Measurements from ENCODE around the gene SH3D19.
"Not testable (repeated sequence)": the region's sequence is repeated elsewhere in the genome, so short reads cannot be mapped to it uniquely, and the experiment has no call there.

SH3D19 gene

GRCh38 chr4:151143811-151144210, 181.6 kb downstream of the SH3D19 start:
- DNase-seq, result no peak

GRCh38 chr4:151143162-151143561, 182.2 kb downstream of the SH3D19 start:
- DNase-seq, result no peak

GRCh38 chr4:151142758-151143157, 182.6 kb downstream of the SH3D19 start:
- DNase-seq, result no peak

- no peak for DNase-seq
Observed at GRCh38 chr4:151139814-151140213, 185.6 kb downstream of the SH3D19 start.

- DNase-seq, result not testable (repeated sequence)
Observed at GRCh38 chr4:151136048-151136447, 189.4 kb downstream of the SH3D19 start.

- DNase-seq, result no peak
Observed at GRCh38 chr4:151133311-151133710, 192.1 kb downstream of the SH3D19 start.

- no peak for DNase-seq
Observed at GRCh38 chr4:151129796-151130195, 195.6 kb downstream of the SH3D19 start.

GRCh38 chr4:151117371-151117962, 207.9 kb downstream of the SH3D19 start:
- peak; percentile 29 to 65 for DNase-seq

- DNase-seq, result no peak
Observed at GRCh38 chr4:151114986-151115385, 210.4 kb downstream of the SH3D19 start.

- DNase-seq, result no peak
Observed at GRCh38 chr4:151114338-151114737, 211.1 kb downstream of the SH3D19 start.

- no peak for DNase-seq
Observed at GRCh38 chr4:151110236-151110635, 215.2 kb downstream of the SH3D19 start.

GRCh38 chr4:151107063-151107462, 218.3 kb downstream of the SH3D19 start:
- DNase-seq, result no peak

- no peak for DNase-seq
Observed at GRCh38 chr4:151105454-151106032, 219.9 kb downstream of the SH3D19 start.

GRCh38 chr4:151104621-151105020, 220.8 kb downstream of the SH3D19 start:
- DNase-seq, result no peak

- no peak for DNase-seq
Observed at GRCh38 chr4:151103758-151104157, 221.6 kb downstream of the SH3D19 start.

GRCh38 chr4:151100531-151100930, 224.9 kb downstream of the SH3D19 start:
- DNase-seq, result no peak

GRCh38 chr4:151099976-151100417, 225.4 kb downstream of the SH3D19 start:
- DNase-seq, result peak in 1 of 2 donors; percentile 55

- DNase-seq, result peak; percentile 93 to 95
Observed at GRCh38 chr4:151099229-151099975, 226.0 kb downstream of the SH3D19 start, which contains the start of gene RPS3A. Gene RPS3A (plus strand): TSS chr4:151099628. CDS start chr4:151099653, 25 bp downstream.

- DNase-seq, result no peak
Observed at GRCh38 chr4:151098979-151099228, 226.5 kb downstream of the SH3D19 start.

- DNase-seq, result no peak
Observed at GRCh38 chr4:151097759-151098158, 227.6 kb downstream of the SH3D19 start.

GRCh38 chr4:151095142-151095541, 230.3 kb downstream of the SH3D19 start:
- no peak for DNase-seq

GRCh38 chr4:151094290-151094751, 231.1 kb downstream of the SH3D19 start:
- DNase-seq, result no peak

- no peak for DNase-seq
Observed at GRCh38 chr4:151093203-151093602, 232.2 kb downstream of the SH3D19 start.

- no peak for DNase-seq
Observed at GRCh38 chr4:151092488-151092887, 232.9 kb downstream of the SH3D19 start.
